Colonic mucosa (tissue), 4 donors: ENCODE results near the gene ATXN7L2. TPM values are rescaled to one million over a fixed set of nuclear protein-coding genes. Genes with fewer than 3 reads are reported as not detected.

Experiments
- DNase-seq: peaks from one replicate; pipeline ENCODE4 v3.0.0-alpha.2; 2020
- H3K27ac ChIP-seq: fragments of 200-600 bp; one replicate; pipeline ENCODE4 v1.8.0; 2021
- H3K27me3 ChIP-seq: fragments of 200-600 bp; one replicate; pipeline ENCODE4 v1.8.0; 2021
- H3K36me3 ChIP-seq: fragments of 200-600 bp; one replicate; pipeline ENCODE4 v1.8.0; 2021
- H3K4me1 ChIP-seq: fragments of 200-600 bp; one replicate; pipeline ENCODE4 v1.8.0; 2021; ENCODE audit warnings: mild to moderate bottlenecking
- H3K4me3 ChIP-seq: fragments of 200-600 bp; one replicate; pipeline ENCODE4 v1.8.0; 2021
- H3K9ac ChIP-seq, 2 donors: one replicate each; pipeline ENCODE4 v1.7.0; 2013; ENCODE audit warnings: control low read depth in 2 of 2, low read depth in 2 of 2, low read length in 2 of 2
- H3K9me3 ChIP-seq: fragments of 200-600 bp; one replicate; pipeline ENCODE4 v1.8.0; 2021
- intact Hi-C: fragments of 100-400 bp; cut with DNase I; formaldehyde crosslinking; loops from one replicate; pipeline ENCODE4 v1.14.1; 2022
- total RNA-seq, 2 donors: library from RNA; stranded (reverse); fragmentation: NEBNext Ultra II Directional in 1 of 2; extraction: Animal tissue kit (Norgen Biotek cat#: 25700) in 1 of 2; gene quantifications; one replicate each; pipeline ENCODE4 v1.2.1, GENCODE V29; 2021
- TF ChIP-seq, protein P1 (sequence below): fragments of 200-600 bp; IDR thresholded peaks from one replicate; pipeline ENCODE4 v1.8.0; 2022; ENCODE audit warnings: antibody characterized with exemption, mild to moderate bottlenecking
- donor health status: healthy.
- donor health status: DM: no; HTN: no; CAD: no.
- donor health status: DM: no; HTN: no; CAD: no.

Gene ATXN7L2
- total RNA-seq, 2 donors from 2014 or later: 2.3 to 4.0 TPM

DNA sequence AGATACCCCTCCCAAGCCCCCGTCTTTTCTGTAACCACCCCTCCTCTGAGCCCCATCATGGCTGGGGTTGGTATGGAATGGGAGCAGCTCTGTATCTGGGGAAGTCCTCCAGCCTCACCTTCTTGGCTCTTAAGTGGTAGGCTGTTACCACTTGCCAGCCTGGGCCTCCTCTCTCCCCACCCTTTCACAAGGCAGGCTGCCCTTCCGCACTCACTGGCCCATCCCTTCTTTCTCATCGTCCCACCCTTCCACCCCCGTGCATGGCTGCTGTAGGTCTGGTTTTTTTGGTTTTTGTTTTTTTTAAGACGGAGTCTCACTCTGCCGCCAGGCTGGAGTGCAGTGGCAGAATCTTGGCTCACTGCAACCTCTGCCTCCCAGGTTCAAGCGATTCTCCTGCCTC lies 15.4 kb downstream of the ATXN7L2 start:
- Histone ChIP-seq H3K4me3 (no peak overlapping the region), H3K9ac (no peak overlapping the region), H3K9me3 (no peaks in the 10 kb centered on the region), H3K4me1 (peaks cover 16% of the 10 kb centered on the region), H3K27ac (peak overlapping the region; percentile 28), H3K36me3 (peaks cover 5% of the 10 kb centered on the region), H3K27me3 (no peaks in the 10 kb centered on the region)
- TF ChIP-seq, protein P1, sequence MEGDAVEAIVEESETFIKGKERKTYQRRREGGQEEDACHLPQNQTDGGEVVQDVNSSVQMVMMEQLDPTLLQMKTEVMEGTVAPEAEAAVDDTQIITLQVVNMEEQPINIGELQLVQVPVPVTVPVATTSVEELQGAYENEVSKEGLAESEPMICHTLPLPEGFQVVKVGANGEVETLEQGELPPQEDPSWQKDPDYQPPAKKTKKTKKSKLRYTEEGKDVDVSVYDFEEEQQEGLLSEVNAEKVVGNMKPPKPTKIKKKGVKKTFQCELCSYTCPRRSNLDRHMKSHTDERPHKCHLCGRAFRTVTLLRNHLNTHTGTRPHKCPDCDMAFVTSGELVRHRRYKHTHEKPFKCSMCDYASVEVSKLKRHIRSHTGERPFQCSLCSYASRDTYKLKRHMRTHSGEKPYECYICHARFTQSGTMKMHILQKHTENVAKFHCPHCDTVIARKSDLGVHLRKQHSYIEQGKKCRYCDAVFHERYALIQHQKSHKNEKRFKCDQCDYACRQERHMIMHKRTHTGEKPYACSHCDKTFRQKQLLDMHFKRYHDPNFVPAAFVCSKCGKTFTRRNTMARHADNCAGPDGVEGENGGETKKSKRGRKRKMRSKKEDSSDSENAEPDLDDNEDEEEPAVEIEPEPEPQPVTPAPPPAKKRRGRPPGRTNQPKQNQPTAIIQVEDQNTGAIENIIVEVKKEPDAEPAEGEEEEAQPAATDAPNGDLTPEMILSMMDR: no peak
- intact Hi-C loops: loop anchor here (2.0 kb wide), 1 partner anchor 32 kb away; no protein-coding TSS in a partner anchor
- no peak for DNase-seq

DNA sequence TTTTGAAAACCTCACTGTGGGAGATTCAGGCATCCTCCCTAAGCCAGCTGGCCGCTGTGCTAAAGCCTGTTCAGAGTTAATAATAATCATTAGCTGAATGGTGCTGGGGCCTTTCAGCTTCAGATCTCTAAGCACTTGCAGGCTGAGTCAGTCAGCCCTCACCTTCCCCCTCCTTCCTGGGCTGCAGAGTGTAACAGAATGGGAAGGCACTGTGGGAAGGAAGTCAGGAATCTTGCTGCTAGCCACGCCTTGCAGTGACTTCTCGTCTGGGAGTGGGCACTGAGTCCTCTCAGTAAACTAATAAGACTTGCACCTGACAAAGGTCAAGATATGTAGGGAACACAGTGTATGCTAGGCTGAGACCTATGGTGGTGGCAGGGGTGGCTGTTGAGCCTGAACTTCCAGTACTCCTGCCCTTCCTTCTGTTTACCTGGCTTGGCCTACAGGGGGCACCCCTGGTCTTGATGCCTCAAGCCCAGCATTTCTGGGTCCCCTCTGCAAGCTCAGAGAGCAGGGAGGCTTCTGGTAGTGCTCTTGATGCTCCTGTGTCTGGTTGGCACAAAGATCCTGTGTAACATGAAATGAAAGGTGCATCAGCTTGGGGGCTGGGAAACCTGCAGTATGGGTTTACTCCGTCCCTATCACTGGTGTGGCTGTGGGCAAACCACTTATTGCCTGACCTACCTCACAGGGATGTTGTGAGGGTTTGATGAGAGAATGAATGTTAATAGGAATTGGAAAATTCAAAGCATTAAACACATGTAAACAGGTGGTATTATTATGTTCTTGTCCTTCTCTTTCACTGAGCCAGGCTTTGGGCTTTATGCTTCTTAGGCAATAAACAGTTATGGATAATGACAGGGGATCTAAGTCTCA lies 16.2 kb downstream of the ATXN7L2 start:
- peak overlapping the region; percentile 28 for H3K27ac ChIP-seq

DNA sequence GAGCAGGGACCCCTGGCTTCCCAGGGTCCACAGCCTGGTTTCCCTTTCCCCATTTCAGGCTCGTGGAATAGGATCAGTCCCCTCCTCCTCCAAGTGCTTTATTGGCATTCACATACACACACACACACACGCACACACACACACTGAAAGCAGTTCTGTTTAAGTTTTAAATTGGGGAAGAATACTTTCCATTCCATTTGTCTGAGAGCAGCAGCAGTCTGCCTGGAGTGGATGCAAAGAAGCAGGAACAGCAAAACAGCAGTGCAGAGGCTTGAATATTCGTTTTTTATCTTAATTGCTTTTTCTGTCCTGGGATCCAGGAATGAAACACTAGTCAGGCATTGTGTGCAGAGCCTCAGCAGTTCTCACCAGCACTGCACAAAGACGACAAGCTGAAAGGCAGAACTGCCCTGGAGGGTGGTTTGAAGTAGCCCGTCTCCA lies 17.3 kb downstream of the ATXN7L2 start:
- DNase-seq: no peak
- peaks cover 16% of the 10 kb centered on the region for H3K4me1 ChIP-seq

More for the DNA sequence above, 16.2 kb downstream of the ATXN7L2 start:
- Histone ChIP-seq H3K9ac (peak overlapping the region in 1 of 2 donors; percentile 9), H3K27me3 (no peaks in the 10 kb centered on the region), H3K4me3 (no peak overlapping the region), H3K4me1 (peaks cover 16% of the 10 kb centered on the region), H3K9me3 (no peaks in the 10 kb centered on the region), H3K36me3 (peaks cover 5% of the 10 kb centered on the region)
- intact Hi-C loops: loop anchor here (2.0 kb wide), 1 partner anchor 31 kb away; no protein-coding TSS in a partner anchor
- DNase-seq: peak; percentile 78
- TF ChIP-seq, protein P1: peak; percentile 28

DNA sequence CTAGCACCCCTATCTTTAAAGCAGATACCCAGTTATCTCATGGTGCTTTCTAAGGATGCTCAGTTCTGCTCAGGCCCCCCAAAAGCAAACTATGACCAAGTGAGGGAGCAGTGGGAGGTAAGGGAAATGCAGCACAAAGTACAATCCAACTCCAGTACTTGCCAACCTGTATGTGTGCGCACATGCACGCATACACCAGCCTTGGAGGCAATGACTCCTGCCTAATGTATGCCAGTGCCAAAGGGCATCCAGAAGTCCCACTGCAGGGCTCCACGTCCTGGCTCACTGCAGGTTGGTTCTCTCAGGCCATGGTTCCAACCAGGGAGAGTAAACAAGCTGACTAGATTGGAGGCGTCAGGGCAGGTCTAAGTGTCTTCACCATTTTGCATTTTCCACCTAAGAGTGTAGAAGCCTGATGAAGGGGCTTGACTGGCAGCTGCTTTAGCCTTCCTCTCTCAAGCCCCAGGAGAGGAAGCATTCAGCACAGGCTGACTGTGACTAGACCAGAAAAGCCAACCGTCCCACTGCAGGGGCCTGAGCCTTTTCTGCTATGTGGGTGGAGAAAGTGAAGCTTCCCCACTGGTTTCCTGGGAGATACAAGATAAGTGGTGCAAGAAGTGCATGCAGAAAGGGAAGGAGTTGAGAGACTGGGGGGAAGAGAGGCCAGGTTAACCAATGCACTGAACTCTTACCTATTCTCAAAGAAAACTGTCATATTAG lies 18.1 kb downstream of the ATXN7L2 start:
- TF ChIP-seq, protein P1: no peak
- no peak overlapping the region for H3K27ac ChIP-seq
- intact Hi-C loops: no loop called here
- no peak for DNase-seq
- no peak overlapping the region for H3K4me3 ChIP-seq
- H3K9ac ChIP-seq: no peak overlapping the region
- H3K4me1 ChIP-seq: peaks cover 16% of the 10 kb centered on the region
- H3K9me3 ChIP-seq: no peaks in the 10 kb centered on the region
- H3K27me3 ChIP-seq: no peaks in the 10 kb centered on the region
- H3K36me3 ChIP-seq: no peaks in the 10 kb centered on the region

More for the DNA sequence above, 17.3 kb downstream of the ATXN7L2 start:
- Histone ChIP-seq H3K9me3 (no peaks in the 10 kb centered on the region), H3K27ac (no peak overlapping the region), H3K4me3 (no peak overlapping the region), H3K36me3 (peaks cover 2% of the 10 kb centered on the region), H3K9ac (no peak overlapping the region), H3K27me3 (no peaks in the 10 kb centered on the region)
- intact Hi-C loops: no loop called here
- TF ChIP-seq, protein P1: no peak

GRCh38 chr1:109502364-109502851 lies 18.7 kb downstream of the ATXN7L2 start:
- H3K4me3 ChIP-seq: no peak overlapping the region
- H3K9me3 ChIP-seq: no peaks in the 10 kb centered on the region
- H3K27ac ChIP-seq: no peak overlapping the region
- TF ChIP-seq, protein P1: no peak
- no peaks in the 10 kb centered on the region for H3K36me3 ChIP-seq
- no peaks in the 10 kb centered on the region for H3K27me3 ChIP-seq
- intact Hi-C loops: no loop called here
- H3K4me1 ChIP-seq: peaks cover 16% of the 10 kb centered on the region
- no peak overlapping the region for H3K9ac ChIP-seq
- DNase-seq: no peak
